HEK293T (cell line): ENCODE measurements around the gene TMEM145.

Experiments used
- CTCF ChIA-PET: fragments of 350-600 bp; formaldehyde crosslinking; extraction: SDS; loops from one replicate; lab custom pipeline; 2021; ENCODE audit warnings: antibody characterized with exemption, inconsistent platforms; lab: Yijun Ruan, JAX
- POLR2A ChIA-PET: fragments of 350-600 bp; formaldehyde crosslinking; extraction: SDS; loops from one replicate; lab custom pipeline; 2020; ENCODE audit warnings: antibody characterized with exemption, inconsistent platforms; lab: Yijun Ruan, JAX
- DNase-seq: peaks from one replicate; pipeline ENCODE4 v3.0.0; 2012; ENCODE audit warnings: mixed read lengths; ENCODE audit errors: extremely low spot score
- ARNT ChIP-seq: fragments of 450-650 bp; IDR thresholded peaks from 2 replicates; pipeline ENCODE4 v1.6.1; 2017; ENCODE audit warnings: mild to moderate bottlenecking
- BHLHE40 ChIP-seq: fragments of 450-650 bp; IDR thresholded peaks from 2 replicates; pipeline ENCODE4 v1.6.1; 2016; ENCODE audit warnings: mild to moderate bottlenecking, moderate library complexity, borderline replicate concordance
- CTBP1 ChIP-seq: fragments of 450-650 bp; IDR thresholded peaks from 2 replicates; pipeline ENCODE4 v1.6.1; 2016; ENCODE audit warnings: borderline replicate concordance
- ELF4 ChIP-seq: fragments of 450-650 bp; IDR thresholded peaks from 2 replicates; pipeline ENCODE4 v1.6.1; 2017; ENCODE audit warnings: antibody characterized with exemption
- FOXA1 ChIP-seq: fragments of 450-650 bp; IDR thresholded peaks from 2 replicates; pipeline ENCODE4 v1.6.1; 2016; ENCODE audit warnings: mild to moderate bottlenecking
- FOXK2 ChIP-seq: fragments of 450-650 bp; IDR thresholded peaks from 2 replicates; pipeline ENCODE4 v1.6.1; 2016; ENCODE audit warnings: mild to moderate bottlenecking
- FOXM1 ChIP-seq: fragments of 450-650 bp; IDR thresholded peaks from 2 replicates; pipeline ENCODE4 v1.6.1; 2017; ENCODE audit warnings: mild to moderate bottlenecking, borderline replicate concordance
- HDGF ChIP-seq: fragments of 450-650 bp; IDR thresholded peaks from 2 replicates; pipeline ENCODE4 v1.6.1; 2017; ENCODE audit warnings: antibody characterized with exemption, borderline replicate concordance
- L3MBTL2 ChIP-seq: fragments of 450-650 bp; conservative IDR thresholded peaks from 2 replicates; pipeline ENCODE4 v1.6.1; 2016; ENCODE audit warnings: mild to moderate bottlenecking
- LEF1 ChIP-seq: fragments of 450-650 bp; IDR thresholded peaks from 2 replicates; pipeline ENCODE4 v1.6.1; 2017; ENCODE audit warnings: mild to moderate bottlenecking, borderline replicate concordance
- NFRKB ChIP-seq: fragments of 450-650 bp; IDR thresholded peaks from 2 replicates; pipeline ENCODE4 v1.6.1; 2016; ENCODE audit warnings: mild to moderate bottlenecking, moderate library complexity
- SP1 ChIP-seq: fragments of 450-650 bp; IDR thresholded peaks from 2 replicates; pipeline ENCODE4 v1.6.1; 2017
- SUZ12 ChIP-seq: fragments of 450-650 bp; IDR thresholded peaks from 2 replicates; pipeline ENCODE4 v1.6.1; 2016; ENCODE audit warnings: mild to moderate bottlenecking
- TARDBP ChIP-seq: fragments of 450-650 bp; IDR thresholded peaks from 2 replicates; pipeline ENCODE4 v1.6.1; 2016
- ZNF384 ChIP-seq: fragments of 450-650 bp; IDR thresholded peaks from 2 replicates; pipeline ENCODE4 v1.6.1; 2016
- TF ChIP-seq, protein P1 (sequence below): fragments of 450-650 bp; IDR thresholded peaks from 2 replicates; pipeline ENCODE4 v1.6.1; 2016

The TMEM145 gene

DNA sequence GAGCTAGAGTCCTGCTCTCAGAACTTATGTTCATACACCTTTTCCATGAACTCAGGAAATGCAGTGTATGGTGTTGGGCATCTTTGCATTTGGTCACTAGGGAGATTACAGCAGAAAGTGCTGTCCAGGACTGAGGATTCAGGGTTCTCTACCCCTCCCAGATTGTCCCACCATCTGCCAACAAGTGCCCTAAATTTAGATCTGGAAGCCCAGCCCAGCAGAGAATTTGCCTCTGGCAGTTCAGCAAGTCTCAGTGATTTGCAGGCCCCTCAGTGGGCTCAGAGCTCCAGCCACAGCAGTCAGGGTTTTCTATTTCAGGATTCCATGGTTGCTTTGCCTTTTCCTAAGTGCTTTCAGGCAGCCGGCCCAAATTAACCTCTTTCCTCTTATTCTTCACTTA lies 53.6 kb downstream of the TMEM145 start:
- TF ChIP-seq FOXM1 (no peak), TARDBP (no peak), ELF4 (no peak), ARNT (no peak), FOXK2 (no peak), CTBP1 (no peak)
- TF ChIP-seq, protein P1, sequence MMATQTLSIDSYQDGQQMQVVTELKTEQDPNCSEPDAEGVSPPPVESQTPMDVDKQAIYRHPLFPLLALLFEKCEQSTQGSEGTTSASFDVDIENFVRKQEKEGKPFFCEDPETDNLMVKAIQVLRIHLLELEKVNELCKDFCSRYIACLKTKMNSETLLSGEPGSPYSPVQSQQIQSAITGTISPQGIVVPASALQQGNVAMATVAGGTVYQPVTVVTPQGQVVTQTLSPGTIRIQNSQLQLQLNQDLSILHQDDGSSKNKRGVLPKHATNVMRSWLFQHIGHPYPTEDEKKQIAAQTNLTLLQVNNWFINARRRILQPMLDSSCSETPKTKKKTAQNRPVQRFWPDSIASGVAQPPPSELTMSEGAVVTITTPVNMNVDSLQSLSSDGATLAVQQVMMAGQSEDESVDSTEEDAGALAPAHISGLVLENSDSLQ = no peak
- DNase-seq = no peak
- CTCF ChIA-PET = no interaction called here
- POLR2A ChIA-PET = interaction anchor here (1.3 kb wide), 1 partner anchor 30 kb away, joined by 7 read pairs; no protein-coding TSS in a partner anchor

DNA sequence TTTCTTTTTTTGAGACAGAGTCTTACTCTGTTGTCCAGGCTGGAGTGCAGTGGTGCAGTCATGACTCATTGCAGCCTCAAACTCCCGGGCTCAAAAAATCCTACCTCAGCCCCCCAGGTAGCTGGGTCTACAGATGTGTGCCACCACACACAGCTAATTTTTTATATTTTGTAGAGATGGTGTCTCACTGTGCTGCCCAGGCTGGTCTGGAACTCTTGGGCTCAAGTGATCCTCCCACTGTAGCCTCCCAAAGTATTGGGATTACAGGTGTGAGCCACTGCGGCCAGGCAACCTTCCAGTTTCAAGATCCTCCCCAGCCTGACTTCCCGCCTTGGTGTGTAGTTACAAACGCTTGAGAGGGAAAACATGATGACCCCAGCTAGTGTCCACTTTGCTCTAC lies 54.8 kb downstream of the TMEM145 start:
- TF ChIP-seq, protein P1 = no peak
- no peak for TF ChIP-seq L3MBTL2
- no peak for TF ChIP-seq FOXM1
- TF ChIP-seq LEF1 = no peak
- no peak for TF ChIP-seq CTBP1
- TF ChIP-seq SP1 = no peak
- TF ChIP-seq ELF4 = no peak
- no peak for TF ChIP-seq FOXA1
- no peak for TF ChIP-seq HDGF
- TF ChIP-seq NFRKB = no peak
- no peak for TF ChIP-seq FOXK2
- TF ChIP-seq ZNF384 = no peak
- no peak for TF ChIP-seq TARDBP
- no peak for TF ChIP-seq BHLHE40
- TF ChIP-seq SUZ12 = no peak
- no peak for TF ChIP-seq ARNT
- POLR2A ChIA-PET = no interaction called here
- DNase-seq = no peak
- CTCF ChIA-PET = no interaction called here

DNA sequence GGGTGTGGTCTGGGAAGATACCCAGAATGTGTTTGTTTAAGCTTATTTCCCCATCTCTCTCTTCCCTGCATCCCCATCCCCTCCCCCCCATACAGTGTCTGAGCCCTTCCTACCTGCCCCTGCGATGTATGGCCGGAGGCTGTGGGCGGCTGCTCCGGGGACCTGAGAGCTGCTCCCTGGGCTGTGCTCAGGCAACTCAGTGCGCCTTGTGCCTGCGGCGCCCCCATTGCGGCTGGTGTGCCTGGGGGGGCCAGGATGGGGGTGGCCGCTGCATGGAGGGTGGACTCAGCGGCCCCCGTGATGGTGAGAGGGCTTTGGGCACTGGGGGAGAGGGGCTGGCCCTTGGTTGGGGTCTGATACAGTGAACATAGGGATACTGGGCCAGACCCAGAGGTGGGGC lies 55.3 kb downstream of the TMEM145 start:
- TF ChIP-seq CTBP1 = no peak
- ChIA-PET CTCF (no interaction called here), POLR2A (no interaction called here)
- no peak for DNase-seq

DNA sequence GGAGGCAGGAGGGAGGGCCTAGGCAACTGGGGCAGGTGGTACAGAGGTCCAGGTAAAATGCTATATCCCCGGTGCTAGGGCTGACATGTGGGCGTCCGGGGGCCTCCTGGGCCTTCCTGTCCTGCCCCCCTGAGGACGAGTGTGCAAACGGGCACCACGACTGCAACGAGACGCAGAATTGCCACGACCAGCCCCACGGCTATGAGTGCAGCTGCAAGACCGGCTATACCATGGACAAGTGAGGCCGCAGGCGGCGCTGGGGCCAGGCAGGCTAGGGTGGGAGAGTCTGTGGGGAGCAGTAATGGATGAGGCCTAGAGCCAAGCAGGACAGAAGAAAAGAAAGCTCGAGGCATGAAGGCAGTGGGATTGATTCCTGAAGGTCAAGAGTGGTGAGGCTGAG lies 55.7 kb downstream of the TMEM145 start:
- POLR2A ChIA-PET = no interaction called here
- TF ChIP-seq CTBP1 = no peak
- no peak for TF ChIP-seq ARNT
- TF ChIP-seq ZNF384 = no peak
- TF ChIP-seq TARDBP = no peak
- TF ChIP-seq LEF1 = no peak
- TF ChIP-seq FOXK2 = no peak
- TF ChIP-seq, protein P1 = no peak
- TF ChIP-seq FOXA1 = no peak
- TF ChIP-seq HDGF = no peak
- TF ChIP-seq NFRKB = no peak
- TF ChIP-seq FOXM1 = no peak
- TF ChIP-seq SP1 = no peak
- no peak for TF ChIP-seq SUZ12
- no peak for TF ChIP-seq BHLHE40
- TF ChIP-seq L3MBTL2 = no peak
- no peak for TF ChIP-seq ELF4
- DNase-seq = no peak
- CTCF ChIA-PET = no interaction called here

DNA sequence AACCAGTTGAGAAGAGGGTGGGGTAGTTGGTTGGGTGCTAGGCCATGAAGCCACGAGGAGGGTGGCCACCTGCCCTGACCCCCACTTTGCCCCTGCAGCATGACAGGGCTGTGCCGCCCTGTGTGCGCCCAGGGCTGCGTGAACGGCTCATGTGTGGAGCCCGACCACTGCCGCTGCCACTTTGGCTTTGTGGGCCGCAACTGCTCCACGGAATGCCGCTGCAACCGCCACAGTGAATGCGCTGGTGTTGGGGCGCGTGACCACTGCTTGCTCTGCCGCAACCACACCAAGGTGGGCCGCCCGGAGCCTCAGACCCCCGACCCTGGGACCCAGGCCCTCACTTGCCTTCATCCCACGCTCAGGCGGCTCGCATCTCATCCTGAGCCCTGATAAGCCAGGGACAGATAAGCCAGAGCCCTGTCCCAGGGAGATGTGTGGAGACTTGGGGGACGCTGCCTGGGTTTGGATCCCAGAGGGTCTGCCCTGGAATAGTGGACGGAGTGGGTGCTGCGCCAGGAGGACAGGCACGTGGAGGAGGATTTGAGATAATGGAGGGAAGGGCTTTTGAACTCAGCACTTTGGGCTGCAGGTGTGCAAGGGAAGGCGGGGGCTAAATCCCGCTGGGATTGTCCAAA lies 56.4 kb downstream of the TMEM145 start:
- no peak for DNase-seq
- CTCF ChIA-PET = no interaction called here
- TF ChIP-seq LEF1 (no peak), SUZ12 (no peak), ZNF384 (no peak), BHLHE40 (no peak), ARNT (no peak), TARDBP (no peak), NFRKB (no peak), CTBP1 (no peak), L3MBTL2 (no peak), FOXK2 (no peak), FOXM1 (no peak), ELF4 (no peak), HDGF (no peak), SP1 (no peak), FOXA1 (no peak)
- TF ChIP-seq, protein P1 = no peak
- POLR2A ChIA-PET = no interaction called here

DNA sequence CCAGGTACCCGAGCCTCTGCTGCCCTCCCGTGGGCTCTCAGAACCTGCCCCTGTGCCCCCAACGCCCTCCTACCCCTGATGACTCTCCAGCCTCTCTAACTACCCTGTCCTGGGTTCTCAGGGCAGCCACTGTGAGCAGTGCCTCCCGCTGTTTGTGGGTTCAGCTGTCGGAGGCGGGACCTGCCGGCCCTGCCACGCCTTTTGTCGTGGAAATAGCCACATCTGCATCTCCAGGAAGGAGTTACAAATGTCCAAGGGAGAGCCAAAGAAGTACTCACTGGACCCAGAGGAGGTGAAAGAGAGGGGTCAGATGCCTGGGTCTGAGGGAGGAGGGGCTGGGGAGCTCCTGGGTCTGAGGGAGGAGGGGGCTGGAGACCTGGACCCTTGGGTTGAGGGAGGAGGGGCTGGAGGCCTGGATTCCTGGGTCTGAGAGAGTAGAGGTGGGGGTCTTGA lies 57.0 kb downstream of the TMEM145 start:
- DNase-seq = no peak
- POLR2A ChIA-PET = no interaction called here
- CTCF ChIA-PET = no interaction called here
- no peak for TF ChIP-seq L3MBTL2
- TF ChIP-seq LEF1 = no peak
- TF ChIP-seq HDGF = no peak
- TF ChIP-seq TARDBP = no peak
- no peak for TF ChIP-seq FOXA1
- no peak for TF ChIP-seq ELF4
- no peak for TF ChIP-seq NFRKB
- TF ChIP-seq SP1 = no peak
- no peak for TF ChIP-seq ARNT
- TF ChIP-seq ZNF384 = no peak
- TF ChIP-seq, protein P1 = no peak
- TF ChIP-seq BHLHE40 = no peak
- no peak for TF ChIP-seq FOXK2
- TF ChIP-seq CTBP1 = no peak
- TF ChIP-seq SUZ12 = no peak
- no peak for TF ChIP-seq FOXM1
